DLD1 (cell line): ENCODE data around the gene MRFAP1.

Source experiments
- in situ Hi-C: cut with HindIII; loops from 2 replicates; pipeline ENCODE4 v1.10.0; 2017; ENCODE audit warnings: low sequenced_read_pairs

The MRFAP1 gene

DNA sequence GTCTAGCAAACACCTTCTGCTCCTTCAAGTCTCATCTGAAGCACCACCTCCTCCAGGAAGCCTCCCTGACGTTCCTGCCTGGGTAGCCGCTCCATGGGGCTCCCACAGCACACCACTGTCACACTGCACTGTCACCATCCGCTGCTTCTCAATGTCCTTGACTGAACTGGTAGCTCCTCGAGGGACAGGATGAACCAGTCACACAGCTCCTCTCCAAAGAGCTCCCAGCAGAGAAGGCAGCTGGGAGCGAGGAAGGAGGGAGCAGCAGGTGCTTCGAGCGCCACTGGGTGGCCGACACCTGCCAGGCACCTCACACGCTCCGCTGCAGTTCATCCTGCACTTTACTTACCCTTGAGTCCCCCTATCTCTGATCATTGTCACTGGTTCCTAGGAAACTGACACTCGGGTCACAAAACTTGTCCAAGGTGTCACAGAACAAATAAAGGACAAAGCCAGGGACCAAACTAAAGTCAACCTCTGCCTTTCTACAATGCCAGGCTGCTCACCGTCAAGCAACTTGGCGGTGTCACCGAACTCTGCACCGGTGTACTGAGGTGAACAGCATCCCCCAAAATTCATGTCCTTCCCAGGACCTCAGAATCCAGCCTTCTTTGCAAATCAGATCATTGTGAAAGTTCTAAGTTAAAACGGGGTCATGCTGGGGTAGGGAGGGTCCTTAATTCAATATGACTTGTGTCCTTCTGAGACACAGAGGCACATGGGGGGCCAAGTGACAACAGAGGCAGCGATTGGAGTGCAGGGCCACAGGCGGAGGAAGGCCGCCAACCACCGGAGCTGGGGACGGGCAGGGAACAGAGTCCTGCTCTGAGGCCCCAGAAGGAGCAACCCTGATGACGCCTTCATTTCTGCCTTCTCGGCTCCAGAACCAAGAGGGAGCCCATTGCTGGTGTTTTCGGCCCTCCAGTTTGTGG lies 47.7 kb downstream of the MRFAP1 start:
- in situ Hi-C loops: no loop called here

DNA sequence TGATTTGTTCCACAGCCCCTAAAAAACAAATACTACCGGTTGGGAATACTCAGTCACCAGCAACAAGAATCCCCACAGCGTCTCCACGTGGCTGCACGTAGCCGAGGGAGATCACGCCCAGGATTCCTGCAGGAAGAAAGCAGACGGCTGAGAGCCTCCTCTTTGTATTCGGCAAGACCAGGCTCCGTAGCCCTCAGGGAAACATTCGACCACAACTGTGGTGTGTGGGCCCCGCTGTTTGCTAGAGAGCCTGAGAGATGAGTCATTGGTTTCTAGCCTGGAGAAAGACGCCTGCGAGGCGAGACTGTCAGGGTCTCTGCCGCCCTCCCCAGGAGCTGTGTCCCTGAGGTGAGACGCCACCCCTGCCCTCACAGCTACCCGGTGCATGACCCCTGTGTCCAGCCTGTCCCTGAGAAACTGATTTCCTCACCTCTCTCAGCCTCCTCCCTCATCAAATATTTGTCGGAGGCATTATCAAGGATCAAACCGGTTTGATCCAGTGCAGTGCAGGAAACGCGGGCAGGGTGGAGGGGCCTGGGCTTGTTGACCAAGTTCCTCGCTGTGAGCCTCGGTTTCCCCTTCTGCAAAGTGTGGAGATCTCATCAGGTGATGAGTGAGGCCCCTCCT lies 48.5 kb downstream of the MRFAP1 start:
- in situ Hi-C loops: no loop called here

DNA sequence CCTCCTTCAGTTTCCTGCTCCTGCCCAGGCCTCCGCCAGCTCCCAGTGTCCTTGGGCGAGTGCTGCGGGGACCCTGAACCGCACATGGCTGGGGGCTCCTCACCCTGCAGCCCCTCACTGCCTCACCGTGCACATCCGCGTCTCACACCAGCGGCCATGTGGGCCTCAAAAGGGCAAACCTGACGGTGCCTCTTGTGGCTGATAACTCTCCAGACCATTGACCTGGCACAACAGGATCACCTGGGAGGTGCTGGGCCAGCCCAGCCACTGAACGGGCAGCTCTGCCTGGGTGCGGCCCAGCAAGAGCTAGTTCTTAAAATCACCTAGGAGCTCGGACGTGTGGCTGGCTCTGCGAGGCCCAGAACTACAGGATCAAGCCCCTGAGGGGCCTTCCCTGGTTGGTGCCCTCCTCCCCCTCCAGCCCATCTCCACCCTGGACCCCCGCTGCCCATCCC lies 49.0 kb downstream of the MRFAP1 start:
- in situ Hi-C loops: no loop called here
